ENCODE data around the gene USHBP1. TPM values are rescaled to one million over a fixed set of nuclear protein-coding genes. Genes with fewer than 3 reads are reported as not detected.

USHBP1 gene
- total RNA-seq, 1 donor from 2014 or later = 9.3 TPM

- ATAC-seq = peak; percentile 96
- peak; percentile 100 for DNase-seq
- intact Hi-C loops (cut with micrococcal nuclease) = no loop called here
Measured at GRCh38 chr19:17226002-17226933, 38.3 kb downstream of the USHBP1 start, which contains the start of gene OCEL1. Gene OCEL1, plus strand, starts transcription at chr19:17226226. Its CDS starts 22 bp downstream, at chr19:17226248.

- DNase-seq = no peak
- intact Hi-C loops (cut with micrococcal nuclease) = no loop called here
Measured at GRCh38 chr19:17225053-17225452, 39.5 kb downstream of the USHBP1 start.

GRCh38 chr19:17220207-17220758 is 44.3 kb downstream of the USHBP1 start:
- DNase-seq = peak; percentile 48
- intact Hi-C loops (cut with micrococcal nuclease) = no loop called here
- peak; percentile 6 for ATAC-seq

More at GRCh38 chr19:17225053-17225452, 39.5 kb downstream of the USHBP1 start:
- ATAC-seq = no peak

- DNase-seq (no peak), ATAC-seq (no peak)
- intact Hi-C loops (cut with micrococcal nuclease) = no loop called here
Measured at GRCh38 chr19:17219286-17219685, 45.3 kb downstream of the USHBP1 start.

GRCh38 chr19:17216058-17216670 is 48.4 kb downstream of the USHBP1 start:
- no peak for ATAC-seq
- intact Hi-C loops (cut with micrococcal nuclease) = no loop called here
- DNase-seq = peak; percentile 52

GRCh38 chr19:17215127-17215971 is 49.2 kb downstream of the USHBP1 start, which contains the start of gene USE1:
Gene USE1, plus strand, starts transcription at chr19:17215357. Its CDS starts 49 bp downstream, at chr19:17215406.
- peak; percentile 93 for DNase-seq
- intact Hi-C loops (cut with micrococcal nuclease) = no loop called here
- ATAC-seq = peak; percentile 95

- DNase-seq (no peak), ATAC-seq (no peak)
- intact Hi-C loops (cut with micrococcal nuclease) = no loop called here
Measured at GRCh38 chr19:17214508-17215126, 49.9 kb downstream of the USHBP1 start.

- ATAC-seq (no peak), DNase-seq (peak; percentile 19)
- intact Hi-C loops (cut with micrococcal nuclease) = no loop called here
Measured at GRCh38 chr19:17213334-17213733, 51.2 kb downstream of the USHBP1 start.

GRCh38 chr19:17211547-17212446 is 52.7 kb downstream of the USHBP1 start:
- intact Hi-C loops (cut with micrococcal nuclease) = no loop called here
- DNase-seq = peak; percentile 26
- no peak for ATAC-seq

- ATAC-seq (no peak), DNase-seq (peak; percentile 33)
- intact Hi-C loops (cut with micrococcal nuclease) = no loop called here
Measured at GRCh38 chr19:17210296-17210695, 54.2 kb downstream of the USHBP1 start.

- intact Hi-C loops (cut with micrococcal nuclease) = no loop called here
- DNase-seq (peak; percentile 38), ATAC-seq (no peak)
Measured at GRCh38 chr19:17209126-17210036, 55.2 kb downstream of the USHBP1 start.

- intact Hi-C loops (cut with micrococcal nuclease) = no loop called here
- ATAC-seq = no peak
- DNase-seq = peak; percentile 27
Measured at GRCh38 chr19:17206736-17207581, 57.6 kb downstream of the USHBP1 start.

GRCh38 chr19:17205237-17206140 is 59.1 kb downstream of the USHBP1 start:
- ATAC-seq = peak; percentile 65
- DNase-seq = peak; percentile 78
- intact Hi-C loops (cut with micrococcal nuclease) = no loop called here

- ATAC-seq = no peak
- intact Hi-C loops (cut with micrococcal nuclease) = no loop called here
- DNase-seq = no peak
Measured at GRCh38 chr19:17202713-17203112, 61.8 kb downstream of the USHBP1 start.

- intact Hi-C loops (cut with micrococcal nuclease) = no loop called here
- ATAC-seq = no peak
- DNase-seq = peak; percentile 26
Measured at GRCh38 chr19:17202249-17202648, 62.3 kb downstream of the USHBP1 start.
